ENCODE data around the gene VPREB3.

The VPREB3 gene

DNA sequence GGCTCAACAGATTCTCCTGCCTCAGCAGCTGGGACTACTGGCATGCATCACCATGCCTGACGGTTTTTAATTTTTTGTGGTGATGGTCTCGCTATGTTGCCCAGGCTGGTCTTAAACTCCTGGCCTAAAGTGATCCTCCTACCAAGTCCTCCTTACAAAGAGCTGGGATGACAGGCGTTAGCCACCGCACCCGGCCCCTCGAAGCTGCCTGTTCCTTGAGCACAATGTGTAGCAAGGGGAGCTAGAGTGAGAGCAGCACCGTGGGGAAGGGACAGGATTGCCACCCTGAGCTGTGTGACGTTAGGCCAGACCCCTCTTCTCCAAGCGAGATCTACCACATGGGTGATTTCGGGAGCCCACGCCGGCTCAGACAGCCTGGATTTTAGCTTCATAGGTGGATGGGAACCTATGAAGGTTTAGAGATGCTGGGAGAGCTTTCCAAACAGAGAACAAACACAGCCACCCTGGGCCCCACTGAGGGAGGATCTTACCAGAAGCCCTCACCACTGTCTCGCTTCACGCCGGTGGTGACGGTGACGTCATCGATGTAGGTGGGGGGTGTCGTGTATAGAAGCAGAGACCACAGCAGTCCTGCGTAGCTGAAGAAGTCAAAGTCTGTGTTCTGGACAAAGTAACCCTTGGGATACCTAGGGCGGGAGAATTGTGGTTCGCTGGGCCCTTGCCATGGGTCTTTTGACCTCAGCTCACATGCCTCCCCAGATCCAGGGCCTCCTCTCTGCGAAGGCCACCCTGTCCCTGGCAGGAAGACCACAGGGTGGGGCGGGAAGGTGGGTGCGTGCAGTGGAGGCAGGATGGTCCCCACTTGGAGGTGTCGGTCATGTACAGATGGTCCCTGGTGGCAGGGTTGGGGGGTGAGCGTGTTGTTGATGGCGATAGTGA is 40.3 kb downstream of the VPREB3 start:
- no peak for TF ChIP-seq CTCF (IDR thresholded peaks at IDR 0.05; ENCODE audit: insufficient read depth, low read depth, low read length, missing control alignments)
- no peak overlapping the region for H3K4me3 ChIP-seq (ENCODE audit: low read depth, low read length)
- DNase-seq (ENCODE audit: low read depth): no peak

GRCh38 chr22:23712256-23712655 is 42.0 kb downstream of the VPREB3 start:
- TF ChIP-seq CTCF (IDR thresholded peaks at IDR 0.05; ENCODE audit: insufficient read depth, low read depth, low read length, missing control alignments): no peak
- DNase-seq (ENCODE audit: low read depth): no peak
- H3K4me3 ChIP-seq (ENCODE audit: low read depth, low read length): no peak overlapping the region

DNA sequence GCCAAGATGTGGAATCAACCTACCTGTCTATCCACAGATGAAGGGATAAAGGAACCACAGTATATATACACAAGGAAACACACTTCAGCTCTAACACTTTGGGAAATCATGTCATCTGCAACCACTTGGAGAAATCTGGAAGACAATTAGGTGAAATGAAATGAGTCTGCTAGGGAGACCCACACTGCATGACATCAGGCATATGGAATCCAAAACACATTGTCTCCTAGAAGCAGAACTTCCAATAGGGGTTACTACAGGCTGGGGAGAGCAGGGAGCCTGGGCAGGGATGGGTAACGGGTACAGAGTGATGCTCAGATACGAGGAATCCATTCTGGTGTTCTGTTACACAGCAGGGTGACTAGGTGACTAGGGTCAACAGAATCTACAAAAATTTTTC is 45.1 kb downstream of the VPREB3 start:
- TF ChIP-seq CTCF (IDR thresholded peaks at IDR 0.05; ENCODE audit: insufficient read depth, low read depth, low read length, missing control alignments): no peak
- DNase-seq (ENCODE audit: low read depth): no peak
- no peak overlapping the region for H3K4me3 ChIP-seq (ENCODE audit: low read depth, low read length)

DNA sequence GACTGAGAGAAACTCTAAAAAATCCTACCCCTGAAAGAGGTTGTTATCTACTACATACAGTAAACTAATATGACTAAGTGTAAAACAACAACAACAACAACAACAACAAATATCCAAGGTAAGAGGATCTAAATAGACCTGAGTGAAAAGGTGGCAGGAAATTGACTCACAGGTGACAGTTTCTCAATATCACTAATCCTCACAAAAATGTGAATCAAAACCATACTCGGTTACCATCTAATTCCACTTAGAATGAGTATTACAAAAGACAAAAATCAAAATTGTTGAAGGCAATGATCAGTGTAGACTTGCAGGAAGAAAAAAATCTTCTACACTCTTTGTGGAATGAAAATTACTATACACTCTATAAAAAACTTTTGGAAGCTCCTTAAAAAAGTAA is 46.0 kb downstream of the VPREB3 start:
- no peak overlapping the region for H3K4me3 ChIP-seq (ENCODE audit: low read depth, low read length)
- DNase-seq (ENCODE audit: low read depth): peak; percentile 24
- no peak for TF ChIP-seq CTCF (IDR thresholded peaks at IDR 0.05; ENCODE audit: insufficient read depth, low read depth, low read length, missing control alignments)

GRCh38 chr22:23705358-23705757 is 48.9 kb downstream of the VPREB3 start:
- H3K4me3 ChIP-seq (ENCODE audit: low read depth, low read length): no peak overlapping the region
- TF ChIP-seq CTCF (IDR thresholded peaks at IDR 0.05; ENCODE audit: insufficient read depth, low read depth, low read length, missing control alignments): no peak
- no peak for DNase-seq (ENCODE audit: low read depth)

DNA sequence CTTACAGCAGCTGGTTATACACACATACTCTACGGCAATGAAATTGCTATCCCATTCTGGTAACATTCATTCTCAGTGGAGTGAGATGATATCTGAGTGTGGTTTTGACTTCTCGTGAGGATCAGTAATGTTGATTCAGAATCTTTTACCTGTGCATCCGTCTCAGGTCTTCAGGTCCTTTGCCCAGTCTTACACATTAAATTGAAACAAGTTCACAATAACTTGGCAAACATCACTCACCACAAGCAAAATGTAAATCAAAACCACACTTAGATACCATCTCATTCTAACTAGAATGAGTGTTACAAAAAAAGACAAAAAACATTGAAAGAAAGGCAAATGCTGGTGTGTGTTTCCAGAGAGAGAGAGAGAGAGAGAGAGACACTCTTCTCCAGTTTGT is 49.4 kb downstream of the VPREB3 start:
- DNase-seq (ENCODE audit: low read depth): no peak
- no peak overlapping the region for H3K4me3 ChIP-seq (ENCODE audit: low read depth, low read length)
- no peak for TF ChIP-seq CTCF (IDR thresholded peaks at IDR 0.05; ENCODE audit: insufficient read depth, low read depth, low read length, missing control alignments)

- DNase-seq (ENCODE audit: low read depth): no peak
- no peak for TF ChIP-seq CTCF (IDR thresholded peaks at IDR 0.05; ENCODE audit: insufficient read depth, low read depth, low read length, missing control alignments)
- no peak overlapping the region for H3K4me3 ChIP-seq (ENCODE audit: low read depth, low read length)
Observed at GRCh38 chr22:23704062-23704461, 50.2 kb downstream of the VPREB3 start.
